ENCODE results near the gene RPL29. TPM values are rescaled to one million over a fixed set of nuclear protein-coding genes. Genes with fewer than 3 reads are reported as not detected.

The RPL29 gene
- total RNA-seq, 1 donor from 2014 or later: 588 TPM

DNA sequence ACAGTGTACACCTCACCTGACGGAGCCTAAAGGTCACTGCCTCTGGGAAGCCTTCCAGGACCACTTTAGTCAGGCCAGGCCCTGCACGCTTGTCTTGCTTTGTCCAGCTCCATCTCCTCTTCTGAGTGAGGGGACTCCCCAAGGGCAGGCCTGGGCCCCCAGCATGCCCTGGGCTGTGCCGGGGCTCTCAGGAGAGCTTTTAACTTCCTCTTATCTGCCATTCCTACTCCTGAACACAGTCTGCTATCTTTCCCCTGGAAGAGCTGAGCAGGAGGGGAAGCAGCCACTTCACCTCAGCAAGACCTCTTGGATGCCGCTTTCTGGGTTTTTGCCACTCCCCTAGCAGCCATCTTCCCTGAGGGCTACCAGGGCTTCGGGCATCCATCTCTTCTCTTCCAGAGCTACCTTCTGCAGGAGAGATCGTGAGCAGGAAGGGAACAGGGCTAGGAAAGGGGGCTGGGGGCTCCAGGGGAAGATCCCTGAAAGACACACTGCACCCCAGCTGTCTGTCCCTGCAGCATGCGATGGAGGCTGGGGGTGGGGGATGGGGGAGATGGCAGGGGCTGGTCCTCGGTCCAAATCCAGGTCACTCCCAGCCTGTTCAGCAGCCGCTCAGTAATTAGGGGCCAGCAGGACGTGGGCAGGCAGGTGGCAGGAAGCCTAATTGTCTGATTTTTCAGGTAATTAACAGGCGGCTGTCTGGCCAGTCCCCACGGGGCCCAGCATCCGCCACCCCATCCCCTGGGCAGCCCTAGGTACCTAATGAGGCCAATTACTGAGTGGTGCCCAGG lies 19.9 kb upstream of the RPL29 start:
- no peak for DNase-seq
- Mint-ChIP-seq H3K4me1 (ENCODE audit: low read depth, unreplicated experiment) (peaks cover 17% of the 10 kb centered on the region), H3K9me3 (ENCODE audit: unreplicated experiment) (peaks cover 6% of the 10 kb centered on the region), H3K27ac (ENCODE audit: unreplicated experiment) (peak overlapping the region; percentile 40), H3K36me3 (ENCODE audit: unreplicated experiment) (no peaks in the 10 kb centered on the region), H3K27me3 (ENCODE audit: unreplicated experiment) (peaks cover 3% of the 10 kb centered on the region), H3K4me3 (ENCODE audit: unreplicated experiment) (peak overlapping the region; percentile 64)
- TF ChIP-seq, protein P1, sequence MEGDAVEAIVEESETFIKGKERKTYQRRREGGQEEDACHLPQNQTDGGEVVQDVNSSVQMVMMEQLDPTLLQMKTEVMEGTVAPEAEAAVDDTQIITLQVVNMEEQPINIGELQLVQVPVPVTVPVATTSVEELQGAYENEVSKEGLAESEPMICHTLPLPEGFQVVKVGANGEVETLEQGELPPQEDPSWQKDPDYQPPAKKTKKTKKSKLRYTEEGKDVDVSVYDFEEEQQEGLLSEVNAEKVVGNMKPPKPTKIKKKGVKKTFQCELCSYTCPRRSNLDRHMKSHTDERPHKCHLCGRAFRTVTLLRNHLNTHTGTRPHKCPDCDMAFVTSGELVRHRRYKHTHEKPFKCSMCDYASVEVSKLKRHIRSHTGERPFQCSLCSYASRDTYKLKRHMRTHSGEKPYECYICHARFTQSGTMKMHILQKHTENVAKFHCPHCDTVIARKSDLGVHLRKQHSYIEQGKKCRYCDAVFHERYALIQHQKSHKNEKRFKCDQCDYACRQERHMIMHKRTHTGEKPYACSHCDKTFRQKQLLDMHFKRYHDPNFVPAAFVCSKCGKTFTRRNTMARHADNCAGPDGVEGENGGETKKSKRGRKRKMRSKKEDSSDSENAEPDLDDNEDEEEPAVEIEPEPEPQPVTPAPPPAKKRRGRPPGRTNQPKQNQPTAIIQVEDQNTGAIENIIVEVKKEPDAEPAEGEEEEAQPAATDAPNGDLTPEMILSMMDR (IDR thresholded peaks at IDR 0.05; ENCODE audit: partially characterized antibody, unreplicated experiment): no peak

DNA sequence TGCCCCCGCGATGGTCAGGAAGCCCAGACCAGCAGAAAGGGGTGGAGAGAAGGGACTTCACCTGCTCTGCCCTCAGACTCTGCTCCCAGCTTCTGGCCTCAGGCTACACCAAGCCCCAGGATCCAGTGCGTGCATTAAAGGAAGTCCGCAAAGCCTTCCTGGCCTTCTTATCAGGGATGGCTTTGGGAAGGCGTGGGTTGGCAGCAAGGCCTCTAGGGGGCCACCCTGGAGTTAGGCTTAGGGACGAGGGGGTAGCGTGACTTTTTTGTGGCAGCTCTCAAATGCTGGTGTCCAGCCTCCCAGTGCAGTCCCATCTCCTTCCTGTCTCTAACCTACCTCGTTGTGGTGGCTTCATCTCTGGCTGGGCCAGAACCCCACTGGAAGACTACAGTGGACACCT lies 18.9 kb upstream of the RPL29 start:
- H3K36me3 Mint-ChIP-seq (ENCODE audit: unreplicated experiment): no peaks in the 10 kb centered on the region
- H3K4me3 Mint-ChIP-seq (ENCODE audit: unreplicated experiment): no peak overlapping the region
- TF ChIP-seq, protein P1 (IDR thresholded peaks at IDR 0.05; ENCODE audit: partially characterized antibody, unreplicated experiment): peak; percentile 20
- no peak overlapping the region for H3K27ac Mint-ChIP-seq (ENCODE audit: unreplicated experiment)
- peaks cover 2% of the 10 kb centered on the region for H3K9me3 Mint-ChIP-seq (ENCODE audit: unreplicated experiment)
- peaks cover 6% of the 10 kb centered on the region for H3K27me3 Mint-ChIP-seq (ENCODE audit: unreplicated experiment)
- H3K4me1 Mint-ChIP-seq (ENCODE audit: low read depth, unreplicated experiment): peaks cover 17% of the 10 kb centered on the region
- no peak for DNase-seq

- no peaks in the 10 kb centered on the region for H3K36me3 Mint-ChIP-seq (ENCODE audit: unreplicated experiment)
- peaks cover 2% of the 10 kb centered on the region for H3K9me3 Mint-ChIP-seq (ENCODE audit: unreplicated experiment)
- H3K27me3 Mint-ChIP-seq (ENCODE audit: unreplicated experiment): peaks cover 6% of the 10 kb centered on the region
- H3K4me1 Mint-ChIP-seq (ENCODE audit: low read depth, unreplicated experiment): peaks cover 17% of the 10 kb centered on the region
- H3K27ac Mint-ChIP-seq (ENCODE audit: unreplicated experiment): no peak overlapping the region
- no peak for DNase-seq
- TF ChIP-seq, protein P1 (IDR thresholded peaks at IDR 0.05; ENCODE audit: partially characterized antibody, unreplicated experiment): no peak
- no peak overlapping the region for H3K4me3 Mint-ChIP-seq (ENCODE audit: unreplicated experiment)
Measured at GRCh38 chr3:52013802-52014598, 18.3 kb upstream of the RPL29 start.

- peaks cover 6% of the 10 kb centered on the region for H3K27me3 Mint-ChIP-seq (ENCODE audit: unreplicated experiment)
- TF ChIP-seq, protein P1 (IDR thresholded peaks at IDR 0.05; ENCODE audit: partially characterized antibody, unreplicated experiment): no peak
- peaks cover 17% of the 10 kb centered on the region for H3K4me1 Mint-ChIP-seq (ENCODE audit: low read depth, unreplicated experiment)
- DNase-seq: no peak
- H3K9me3 Mint-ChIP-seq (ENCODE audit: unreplicated experiment): peaks cover 2% of the 10 kb centered on the region
- H3K36me3 Mint-ChIP-seq (ENCODE audit: unreplicated experiment): no peaks in the 10 kb centered on the region
- H3K27ac Mint-ChIP-seq (ENCODE audit: unreplicated experiment): no peak overlapping the region
- H3K4me3 Mint-ChIP-seq (ENCODE audit: unreplicated experiment): no peak overlapping the region
Measured at GRCh38 chr3:52012699-52013098, 17.0 kb upstream of the RPL29 start.

- TF ChIP-seq, protein P1 (IDR thresholded peaks at IDR 0.05; ENCODE audit: partially characterized antibody, unreplicated experiment): no peak
- Mint-ChIP-seq H3K4me3 (ENCODE audit: unreplicated experiment) (no peak overlapping the region), H3K4me1 (ENCODE audit: low read depth, unreplicated experiment) (peaks cover 15% of the 10 kb centered on the region), H3K27me3 (ENCODE audit: unreplicated experiment) (peaks cover 2% of the 10 kb centered on the region), H3K36me3 (ENCODE audit: unreplicated experiment) (no peaks in the 10 kb centered on the region), H3K27ac (ENCODE audit: unreplicated experiment) (no peak overlapping the region), H3K9me3 (ENCODE audit: unreplicated experiment) (peaks cover 2% of the 10 kb centered on the region)
- no peak for DNase-seq
Measured at GRCh38 chr3:52010431-52010830, 14.7 kb upstream of the RPL29 start.

Measured in glutamatergic neuron (in vitro differentiated cells).